ENCODE data around the gene TOMM70. TPM values are rescaled to one million over a fixed set of nuclear protein-coding genes. Genes with fewer than 3 reads are reported as not detected.
"Not testable (repeated sequence)": the region's sequence is repeated elsewhere in the genome, so short reads cannot be mapped to it uniquely, and the experiment has no call there.

TOMM70 gene
- total and polyA plus RNA-seq, 10 donors: 10.6 to 37.2 (median 30.4) TPM

GRCh38 chr3:100331660-100332059 is 69.2 kb downstream of the TOMM70 start:
- 86 to 97% (median 93%) methylated on average over 4 of the region's 4 CpGs for WGBS, 5 donors
- Histone ChIP-seq H3K4me1 (peaks cover 6 to 27% (median 20%) of the 10 kb centered on the region in 6 donors), H3K27me3 (replicated peaks in 1 of 7) (no peaks in the 10 kb centered on the region), H3K9me3 (peaks cover 0 to 6% (median 5%) of the 10 kb centered on the region in 8 donors), H3K36me3 (peaks cover 0 to 11% (median 0%) of the 10 kb centered on the region in 6 donors), H3K4me3 (no peak overlapping the region), H3K27ac (no peak overlapping the region)
- no peak for DNase-seq
- intact Hi-C loops (cut with DNase I; ENCODE audit: low total_unique reads): loop anchor here (5.0 kb wide), 1 partner anchor 69 kb away; the partner anchor contains the start of gene TBC1D23
- TF ChIP-seq POLR2A (IDR thresholded peaks at IDR 0.05) (no peak), POLR2AphosphoS5 (IDR thresholded peaks at IDR 0.05) (no peak), CTCF (IDR thresholded peaks at IDR 0.05 in 8 of 11, conservative IDR thresholded peaks at IDR 0.05 in 3 of 11) (no peak)

- intact Hi-C loops (cut with DNase I; ENCODE audit: low total_unique reads): loop anchor here (5.0 kb wide), 1 partner anchor 68 kb away; the partner anchor contains the start of gene TBC1D23
- WGBS, 5 donors: 87 to 96% (median 94%) methylated on average over 5 of the region's 5 CpGs
Observed at GRCh38 chr3:100330651-100331050, 70.2 kb downstream of the TOMM70 start.

GRCh38 chr3:100329800-100330489 is 70.9 kb downstream of the TOMM70 start:
- no peak overlapping the region for H3K4me3 ChIP-seq
- TF ChIP-seq POLR2AphosphoS5 (IDR thresholded peaks at IDR 0.05): no peak
- no peak for TF ChIP-seq CTCF (IDR thresholded peaks at IDR 0.05 in 8 of 11, conservative IDR thresholded peaks at IDR 0.05 in 3 of 11)
- TF ChIP-seq POLR2A (IDR thresholded peaks at IDR 0.05): no peak
- no peak overlapping the region for H3K27ac ChIP-seq
- H3K9me3 ChIP-seq: peaks cover 0 to 6% (median 5%) of the 10 kb centered on the region in 8 donors
- peaks cover 0 to 28% (median 1%) of the 10 kb centered on the region in 6 donors for H3K36me3 ChIP-seq
- H3K27me3 ChIP-seq (replicated peaks in 1 of 7): no peaks in the 10 kb centered on the region
- H3K4me1 ChIP-seq: peaks cover 0 to 15% (median 10%) of the 10 kb centered on the region in 6 donors
- no peak for DNase-seq
- intact Hi-C loops (cut with DNase I; ENCODE audit: low total_unique reads): loop anchor here (5.0 kb wide), 1 partner anchor 68 kb away; the partner anchor contains the start of gene TBC1D23
- WGBS, 5 donors: 82 to 90% (median 84%) methylated on average over 4 of the region's 4 CpGs

More at GRCh38 chr3:100330651-100331050, 70.2 kb downstream of the TOMM70 start:
- Histone ChIP-seq H3K36me3 (peaks cover 0 to 21% (median 1%) of the 10 kb centered on the region in 6 donors), H3K27me3 (replicated peaks in 1 of 7) (no peaks in the 10 kb centered on the region), H3K4me1 (peaks cover 6 to 22% (median 16%) of the 10 kb centered on the region in 6 donors), H3K9me3 (peaks cover 0 to 6% (median 5%) of the 10 kb centered on the region in 8 donors), H3K4me3 (no peak overlapping the region), H3K27ac (no peak overlapping the region)
- TF ChIP-seq POLR2A (IDR thresholded peaks at IDR 0.05) (no peak), CTCF (IDR thresholded peaks at IDR 0.05 in 8 of 11, conservative IDR thresholded peaks at IDR 0.05 in 3 of 11) (no peak), POLR2AphosphoS5 (IDR thresholded peaks at IDR 0.05) (no peak)
- DNase-seq: no peak

GRCh38 chr3:100327377-100327776 is 73.5 kb downstream of the TOMM70 start:
- 96 to 99% (median 98%) methylated on average over 5 of the region's 5 CpGs for WGBS, 5 donors
- peaks cover 0 to 53% (median 2%) of the 10 kb centered on the region in 6 donors for H3K36me3 ChIP-seq
- H3K9me3 ChIP-seq; H3K27me3 ChIP-seq (replicated peaks in 1 of 7); H3K4me1 ChIP-seq; H3K4me3 ChIP-seq; intact Hi-C loops (cut with DNase I; ENCODE audit: low total_unique reads); DNase-seq; H3K27ac ChIP-seq: not testable (repeated sequence)
